Measurements from ENCODE around the gene IMPDH1. TPM values are rescaled to one million over a fixed set of nuclear protein-coding genes. Genes with fewer than 3 reads are reported as not detected.
A peak's percentile ranks its signal among the peaks of the same experiment; 100 is the strongest.

IMPDH1 gene
- total and polyA plus RNA-seq, 9 of the 15 experiments (the other 6 are each of a cell fraction or from before 2014, with no cell fraction given), result 0.80 to 118 (median 64.3) TPM

DNA sequence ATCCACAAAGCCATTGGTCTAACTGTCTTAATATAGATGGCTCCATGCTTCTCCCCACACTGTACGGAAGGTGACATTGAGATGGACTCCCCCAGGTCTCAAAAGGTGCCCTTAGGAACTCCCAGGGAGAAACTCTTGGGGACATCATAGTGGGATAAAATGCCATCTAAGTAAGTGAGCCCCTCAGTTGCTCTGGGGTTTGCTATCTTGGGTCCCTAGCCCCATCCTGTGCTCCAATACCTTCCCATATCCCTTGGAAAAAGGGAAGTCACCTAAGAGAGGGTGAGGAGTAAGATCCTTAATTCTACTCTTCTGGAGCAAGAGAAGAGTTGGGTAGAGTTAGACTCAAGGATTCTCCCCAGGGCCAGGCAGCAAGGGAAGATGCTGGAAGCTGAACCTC, 56.2 kb downstream of the IMPDH1 start (continued):
- TF ChIP-seq, protein P1, sequence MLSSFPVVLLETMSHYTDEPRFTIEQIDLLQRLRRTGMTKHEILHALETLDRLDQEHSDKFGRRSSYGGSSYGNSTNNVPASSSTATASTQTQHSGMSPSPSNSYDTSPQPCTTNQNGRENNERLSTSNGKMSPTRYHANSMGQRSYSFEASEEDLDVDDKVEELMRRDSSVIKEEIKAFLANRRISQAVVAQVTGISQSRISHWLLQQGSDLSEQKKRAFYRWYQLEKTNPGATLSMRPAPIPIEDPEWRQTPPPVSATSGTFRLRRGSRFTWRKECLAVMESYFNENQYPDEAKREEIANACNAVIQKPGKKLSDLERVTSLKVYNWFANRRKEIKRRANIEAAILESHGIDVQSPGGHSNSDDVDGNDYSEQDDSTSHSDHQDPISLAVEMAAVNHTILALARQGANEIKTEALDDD (IDR thresholded peaks at IDR 0.05), result no peak
- TF ChIP-seq, protein P2, sequence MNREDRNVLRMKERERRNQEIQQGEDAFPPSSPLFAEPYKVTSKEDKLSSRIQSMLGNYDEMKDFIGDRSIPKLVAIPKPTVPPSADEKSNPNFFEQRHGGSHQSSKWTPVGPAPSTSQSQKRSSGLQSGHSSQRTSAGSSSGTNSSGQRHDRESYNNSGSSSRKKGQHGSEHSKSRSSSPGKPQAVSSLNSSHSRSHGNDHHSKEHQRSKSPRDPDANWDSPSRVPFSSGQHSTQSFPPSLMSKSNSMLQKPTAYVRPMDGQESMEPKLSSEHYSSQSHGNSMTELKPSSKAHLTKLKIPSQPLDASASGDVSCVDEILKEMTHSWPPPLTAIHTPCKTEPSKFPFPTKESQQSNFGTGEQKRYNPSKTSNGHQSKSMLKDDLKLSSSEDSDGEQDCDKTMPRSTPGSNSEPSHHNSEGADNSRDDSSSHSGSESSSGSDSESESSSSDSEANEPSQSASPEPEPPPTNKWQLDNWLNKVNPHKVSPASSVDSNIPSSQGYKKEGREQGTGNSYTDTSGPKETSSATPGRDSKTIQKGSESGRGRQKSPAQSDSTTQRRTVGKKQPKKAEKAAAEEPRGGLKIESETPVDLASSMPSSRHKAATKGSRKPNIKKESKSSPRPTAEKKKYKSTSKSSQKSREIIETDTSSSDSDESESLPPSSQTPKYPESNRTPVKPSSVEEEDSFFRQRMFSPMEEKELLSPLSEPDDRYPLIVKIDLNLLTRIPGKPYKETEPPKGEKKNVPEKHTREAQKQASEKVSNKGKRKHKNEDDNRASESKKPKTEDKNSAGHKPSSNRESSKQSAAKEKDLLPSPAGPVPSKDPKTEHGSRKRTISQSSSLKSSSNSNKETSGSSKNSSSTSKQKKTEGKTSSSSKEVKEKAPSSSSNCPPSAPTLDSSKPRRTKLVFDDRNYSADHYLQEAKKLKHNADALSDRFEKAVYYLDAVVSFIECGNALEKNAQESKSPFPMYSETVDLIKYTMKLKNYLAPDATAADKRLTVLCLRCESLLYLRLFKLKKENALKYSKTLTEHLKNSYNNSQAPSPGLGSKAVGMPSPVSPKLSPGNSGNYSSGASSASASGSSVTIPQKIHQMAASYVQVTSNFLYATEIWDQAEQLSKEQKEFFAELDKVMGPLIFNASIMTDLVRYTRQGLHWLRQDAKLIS (CRISPR knock-in tag; IDR thresholded peaks at IDR 0.05), result no peak
- TF ChIP-seq ZNF143 (CRISPR knock-in tag; IDR thresholded peaks at IDR 0.05) (no peak), NRF1 (conservative IDR thresholded peaks at IDR 0.05 in 1 of 2, IDR thresholded peaks at IDR 0.05 in 1 of 2) (0 out of 4 replicates have a peak, but pooled peaks of 1 of the 2 experiments have one; percentile 4), ZNF165 (CRISPR knock-in tag; IDR thresholded peaks at IDR 0.05; ENCODE audit: borderline replicate concordance) (no peak), MEIS2 (IDR thresholded peaks at IDR 0.05; ENCODE audit: partially characterized antibody) (no peak), ZFX (CRISPR knock-in tag; IDR thresholded peaks at IDR 0.05) (no peak)
